Transverse colon (tissue), 4 donors: Measurements from ENCODE around the gene MROH7. TPM values are rescaled to one million over a fixed set of nuclear protein-coding genes. Genes with fewer than 3 reads are reported as not detected.

Experiments used
- DNase-seq: peaks from one replicate; pipeline ENCODE4 v3.0.0-alpha.2; 2019
- H3K27ac ChIP-seq, 4 donors: fragments of 200-600 bp; sonication (generic); 2 replicates each; pipeline ENCODE4 v1.5.1; 2016 to 2018; ENCODE audit warnings: inconsistent platforms in 4 of 4
- H3K27me3 ChIP-seq: fragments of 200-600 bp; sonication (generic); 2 replicates; pipeline ENCODE4 v1.5.1; 2017; ENCODE audit warnings: inconsistent platforms
- H3K36me3 ChIP-seq, 4 donors: fragments of 200-600 bp; sonication (generic); 2 replicates each; pipeline ENCODE4 v1.5.1; 2017 to 2019; ENCODE audit warnings: inconsistent platforms in 4 of 4
- H3K4me1 ChIP-seq, 4 donors: fragments of 200-600 bp; sonication (generic); 2 replicates each; pipeline ENCODE4 v1.5.1; 2017 to 2020; ENCODE audit warnings: inconsistent platforms in 4 of 4
- H3K4me3 ChIP-seq, 4 donors: fragments of 200-600 bp; sonication (generic); 1 replicate in 1 of 4; 2 replicates in 3 of 4; pipeline versions ENCODE4 v1.5.1 to v1.6.1; 2017 to 2019; ENCODE audit warnings: inconsistent platforms in 4 of 4
- H3K9me3 ChIP-seq, 2 donors: fragments of 200-600 bp; sonication (generic); 2 replicates each; pipeline ENCODE4 v1.5.1; 2017 to 2019; ENCODE audit warnings: inconsistent platforms in 2 of 2
- CTCF ChIP-seq, 5 experiments: fragments of 200-600 bp in 3 of 5; fragments of 450-650 bp in 2 of 5; sonication (generic) in 3 of 5; IDR thresholded peaks; 1 replicate in 2 of 5; 2 replicates in 3 of 5; pipeline ENCODE4 v1.5.1; 2016 to 2017; ENCODE audit warnings: antibody characterized with exemption in 5 of 5, inconsistent platforms in 3 of 5, mild to moderate bottlenecking in 2 of 5, moderate library complexity in 1 of 5
- EP300 ChIP-seq: sonication (generic); formaldehyde crosslinking; IDR thresholded peaks from one replicate; pipeline ENCODE4 v1.6.1; 2017; ENCODE audit warnings: antibody characterized with exemption, low read depth
- POLR2A ChIP-seq: fragments of 450-650 bp; IDR thresholded peaks from one replicate; pipeline ENCODE4 v1.6.1; 2016; ENCODE audit warnings: antibody characterized with exemption, mild to moderate bottlenecking, moderate library complexity
- POLR2AphosphoS5 ChIP-seq, 3 donors: sonication (generic); formaldehyde crosslinking; IDR thresholded peaks; one replicate each; pipeline ENCODE4 v1.6.1; 2016; ENCODE audit warnings: antibody characterized with exemption in 3 of 3
- WGBS, 2 donors: methylation state at CpG; one replicate each; pipeline ENCODE4 v1.1.5; 2018; ENCODE audit warnings: low coverage in 1 of 2; 5-methylcytosine and 5-hydroxymethylcytosine counted together
- in situ Hi-C, 4 donors: fragments of 200-750 bp; cut with MboI; loops; one replicate each; pipeline versions ENCODE4 v1.15.0 to v1.15.1; 2017; ENCODE audit warnings: low sequenced_read_pairs in 3 of 4, low pct_ligation_motif_present in 1 of 4, low pct_unique_long_range_greater_than_20kb in 1 of 4
- intact Hi-C: fragments of 100-400 bp; cut with DNase I; formaldehyde crosslinking; loops from one replicate; pipeline ENCODE4 v1.15.1; 2023; ENCODE audit warnings: low total_unique reads
- total RNA-seq, 4 donors: library from RNA; depleted of rRNA; stranded (reverse); fragments of >200 nt; gene quantifications; one replicate each; pipeline ENCODE4 v1.1.0, GENCODE V29; 2016

MROH7 gene
- total RNA-seq, 4 donors from 2014 or later: 16.1 to 69.9 (median 30.5) TPM

- H3K9me3 ChIP-seq: peaks cover 9 to 13% of the 10 kb centered on the region in 2 donors
- in situ Hi-C loops: no loop called here
- intact Hi-C loops: no loop called here
- H3K27me3 ChIP-seq: no peaks in the 10 kb centered on the region
- TF ChIP-seq EP300 (no peak), CTCF (IDR thresholded peaks at IDR 0.05) (no peak), POLR2A (no peak), POLR2AphosphoS5 (IDR thresholded peaks at IDR 0.05) (no peak)
- peaks cover 0 to 27% (median 8%) of the 10 kb centered on the region in 4 donors for H3K4me1 ChIP-seq
- H3K36me3 ChIP-seq: peaks cover 0 to 1% (median 0%) of the 10 kb centered on the region in 4 donors
- 58 to 63% methylated on average over 4 of the region's 4 CpGs for WGBS, 2 donors
- no peak for DNase-seq
- peak overlapping the region; percentile 26 to 83 (median 70) for H3K27ac ChIP-seq
- no peak overlapping the region for H3K4me3 ChIP-seq
These were observed 1.2 kb upstream of the MROH7 start for GRCh38 chr1:54640361-54640760.

GRCh38 chr1:54643736-54644135 is 2.1 kb downstream of the MROH7 start:
- TF ChIP-seq POLR2AphosphoS5 (IDR thresholded peaks at IDR 0.05) (no peak), CTCF (IDR thresholded peaks at IDR 0.05) (no peak), POLR2A (no peak), EP300 (no peak)
- Histone ChIP-seq H3K27ac (no peak overlapping the region), H3K9me3 (peaks cover 9 to 13% of the 10 kb centered on the region in 2 donors), H3K36me3 (no peaks in the 10 kb centered on the region), H3K4me1 (peaks cover 0 to 52% (median 15%) of the 10 kb centered on the region in 4 donors), H3K27me3 (no peaks in the 10 kb centered on the region), H3K4me3 (no peak overlapping the region)
- in situ Hi-C loops: no loop called here
- no peak for DNase-seq
- intact Hi-C loops: no loop called here

- 56% methylated on average over 7 of the region's 7 CpGs; no CpG with 5 or more reads in 1 of the 2 donors for WGBS, 2 donors
- Histone ChIP-seq H3K27ac (peak overlapping the region in 1 of 4 donors; percentile 27), H3K4me1 (peaks cover 9 to 52% (median 28%) of the 10 kb centered on the region in 4 donors), H3K27me3 (no peaks in the 10 kb centered on the region), H3K36me3 (no peaks in the 10 kb centered on the region), H3K9me3 (peaks cover 9 to 13% of the 10 kb centered on the region in 2 donors), H3K4me3 (no peak overlapping the region)
- TF ChIP-seq POLR2A: no peak
- TF ChIP-seq EP300: no peak
- TF ChIP-seq CTCF (IDR thresholded peaks at IDR 0.05): no peak
- TF ChIP-seq POLR2AphosphoS5 (IDR thresholded peaks at IDR 0.05): no peak
- in situ Hi-C loops: no loop called here
- intact Hi-C loops: no loop called here
- DNase-seq: peak; percentile 33
These were observed 4.5 kb downstream of the MROH7 start for GRCh38 chr1:54645806-54646676.

GRCh38 chr1:54649130-54649898 is 7.7 kb downstream of the MROH7 start:
- H3K9me3 ChIP-seq: peaks cover under 1 to 1% of the 10 kb centered on the region in 2 donors
- peak overlapping the region; percentile 71 to 86 (median 78) for H3K27ac ChIP-seq
- no peaks in the 10 kb centered on the region for H3K27me3 ChIP-seq
- intact Hi-C loops (no loop called here), in situ Hi-C loops (no loop called here)
- peak; percentile 77 for DNase-seq
- TF ChIP-seq POLR2AphosphoS5 (IDR thresholded peaks at IDR 0.05): peak in 2 of 3 donors; percentile 27 to 54
- TF ChIP-seq POLR2A: no peak
- no peaks in the 10 kb centered on the region for H3K36me3 ChIP-seq
- 14 to 40% methylated on average over 4 to 5 of the region's 5 CpGs for WGBS, 2 donors
- peak overlapping the region in 1 of 4 donors; percentile 9 for H3K4me3 ChIP-seq
- peaks cover 9 to 55% (median 29%) of the 10 kb centered on the region in 4 donors for H3K4me1 ChIP-seq
